Measurements from ENCODE around the gene LRRC37A. TPM values are rescaled to one million over a fixed set of nuclear protein-coding genes. Genes with fewer than 3 reads are reported as not detected.

The LRRC37A gene
- 1.6 and 3.7 TPM in 2 replicates for total RNA-seq

DNA sequence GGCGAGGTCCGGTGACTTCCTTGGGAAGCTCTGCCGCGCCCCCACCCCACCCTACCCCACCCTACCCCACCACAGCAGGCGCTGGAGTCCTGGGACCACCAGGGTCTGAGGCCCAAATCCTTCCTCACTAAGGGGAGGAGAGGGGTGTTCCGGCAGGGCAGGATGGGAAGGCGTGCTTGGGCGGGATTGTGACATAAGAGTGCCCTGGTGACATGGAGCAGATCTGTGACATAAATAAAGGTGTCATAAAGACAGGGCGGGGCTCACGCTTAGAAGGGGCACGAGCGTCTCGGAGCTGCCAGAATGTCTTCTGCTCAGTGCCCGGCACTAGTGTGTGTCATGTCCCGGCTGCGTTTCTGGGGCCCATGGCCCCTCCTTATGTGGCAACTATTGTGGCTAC is at the start of gene LRRC37A:
TSS of gene LRRC37A (plus strand) at position 301 of the 400 bp plus-strand sequence. CDS start at position 304, 3 bp downstream.

GRCh38 chr17:46361755-46362154 is 66.8 kb downstream of the LRRC37A start, which contains the start of gene ARL17B:
ARL17B (minus strand) TSS chr17:46361766; CDS start chr17:46358397, 3,369 bp downstream.

Other genes starting within 250 kb of the LRRC37A start
- 66.8 and 103 TPM in 2 replicates for gene KANSL1, start 101.7 kb upstream of the LRRC37A start, total RNA-seq
- gene ARL17B, start 66.6 kb downstream of the LRRC37A start, total RNA-seq, result 3.8 and 4.8 TPM in 2 replicates
- 2.6 and 4.6 TPM in 2 replicates for gene LRRC37A2, start 217.3 kb downstream of the LRRC37A start, total RNA-seq

Measured in smooth muscle cell of the pulmonary artery (primary cell).